IMR-90 (cell line): ENCODE data around the gene ARSD. TPM values are rescaled to one million over a fixed set of nuclear protein-coding genes. Genes with fewer than 3 reads are reported as not detected.

ENCODE experiments used
- ATAC-seq: fragments of 200-7000 bp; cut with Tn5 transposase; 2 replicates; pipeline ENCODE4 v1.9.1; 2020; ENCODE audit warnings: low read depth, mild to moderate bottlenecking, moderate library complexity
- BruUV-seq: library from RNA; stranded (reverse); fragments of 400-500 nt; replicated peaks from 2 replicates; lab custom pipeline; 2021; lab: Mats Ljungman, UMichigan
- CTCF ChIA-PET: fragments of 300-600 bp; formaldehyde crosslinking; extraction: SDS; loops from one replicate; lab custom pipeline; 2021; ENCODE audit warnings: antibody characterized with exemption; lab: Yijun Ruan, JAX
- POLR2A ChIA-PET: fragments of 300-600 bp; sonication (Branson Sonifier 250); formaldehyde crosslinking; loops from one replicate; lab custom pipeline; 2022; ENCODE audit warnings: antibody characterized with exemption; ENCODE audit not compliant: unreplicated experiment; lab: Charles Lee
- DNase-seq: peaks from one replicate; pipeline ENCODE4 v3.0.0; 2013
- H2AFZ ChIP-seq: replicated peaks from 2 replicates; pipeline ENCODE3; 2013; ENCODE audit warnings: low read length, mild to moderate bottlenecking; ENCODE audit not compliant: poor library complexity
- H2AK5ac ChIP-seq: 2 replicates; pipeline ENCODE4 v1.6.1; 2013; ENCODE audit warnings: low read depth, low read length, inconsistent platforms
- H2AK9ac ChIP-seq: replicated peaks from 2 replicates; pipeline ENCODE3; 2013; ENCODE audit warnings: mild to moderate bottlenecking, low read depth, low read length, moderate library complexity; ENCODE audit not compliant: poor library complexity
- H2BK120ac ChIP-seq: 2 replicates; pipeline ENCODE4 v1.6.1; 2013; ENCODE audit warnings: low read depth, low read length, inconsistent platforms
- H2BK15ac ChIP-seq: 3 replicates; pipeline ENCODE4 v1.6.1; 2013; ENCODE audit warnings: low read depth, low read length, inconsistent platforms
- H2BK20ac ChIP-seq: 2 replicates; pipeline ENCODE4 v1.6.1; 2013; ENCODE audit warnings: low read depth, mild to moderate bottlenecking, inconsistent platforms, low read length, moderate library complexity
- H2BK5ac ChIP-seq: 2 replicates; pipeline ENCODE4 v1.6.1; 2013; ENCODE audit warnings: mild to moderate bottlenecking, low read depth, low read length, inconsistent platforms; ENCODE audit not compliant: poor library complexity, severe bottlenecking
- H3K14ac ChIP-seq: replicated peaks from 2 replicates; pipeline ENCODE4 v1.6.1; 2013; ENCODE audit warnings: low read depth, low read length, inconsistent platforms
- H3K18ac ChIP-seq: 2 replicates; pipeline ENCODE4 v1.6.1; 2013; ENCODE audit warnings: low read depth, low read length, control low read depth
- H3K23ac ChIP-seq: 2 replicates; pipeline ENCODE4 v1.6.1; 2013; ENCODE audit warnings: low read depth, low read length, inconsistent platforms
- H3K27ac ChIP-seq: 2 replicates; pipeline ENCODE4 v1.5.1; 2013; ENCODE audit warnings: mild to moderate bottlenecking, control low read depth, low read length; ENCODE audit not compliant: insufficient read depth
- H3K27me3 ChIP-seq: 2 replicates; pipeline ENCODE4 v1.6.1; 2013; ENCODE audit warnings: low read length; ENCODE audit not compliant: control insufficient read depth, insufficient read depth
- H3K36me3 ChIP-seq: 2 replicates; pipeline ENCODE4 v1.6.1; 2013; ENCODE audit warnings: low read length, mixed read lengths; ENCODE audit not compliant: control insufficient read depth, insufficient read depth
- H3K4ac ChIP-seq: 2 replicates; pipeline ENCODE4 v1.6.1; 2013; ENCODE audit warnings: low read depth, low read length, inconsistent platforms
- H3K4me1 ChIP-seq: 2 replicates; pipeline ENCODE4 v1.6.1; 2013; ENCODE audit warnings: low read length, mixed read lengths; ENCODE audit not compliant: control insufficient read depth, insufficient read depth
- H3K4me2 ChIP-seq: 2 replicates; pipeline ENCODE4 v1.6.1; 2013; ENCODE audit warnings: low read depth, mild to moderate bottlenecking, control low read depth, low read length, moderate library complexity
- H3K4me3 ChIP-seq: 2 replicates; pipeline ENCODE4 v1.5.1; 2013; ENCODE audit warnings: low read depth, mild to moderate bottlenecking, control low read depth, low read length, moderate library complexity; ENCODE audit not compliant: insufficient read depth
- H3K56ac ChIP-seq: 2 replicates; pipeline ENCODE4 v1.6.1; 2013; ENCODE audit warnings: low read length, inconsistent platforms; ENCODE audit not compliant: insufficient read depth; ENCODE audit errors: extremely low read depth
- H3K79me1 ChIP-seq, 2 experiments: 2 replicates each; pipeline ENCODE4 v1.6.1; 2013; ENCODE audit warnings: low read length in 2 of 2, inconsistent platforms in 1 of 2, low read depth in 1 of 2
- H3K9ac ChIP-seq: 2 replicates; pipeline ENCODE4 v1.6.1; 2013; ENCODE audit warnings: low read depth, low read length, control low read depth
- H3K9me1 ChIP-seq: 2 replicates; pipeline ENCODE4 v1.6.1; 2013; ENCODE audit warnings: low read length, inconsistent platforms; ENCODE audit not compliant: insufficient read depth
- H3K9me3 ChIP-seq: 2 replicates; pipeline ENCODE4 v1.6.1; 2013; ENCODE audit warnings: low read length; ENCODE audit not compliant: control insufficient read depth, insufficient read depth
- H4K20me1 ChIP-seq: 2 replicates; pipeline ENCODE4 v1.6.1; 2013; ENCODE audit warnings: low read length, inconsistent platforms; ENCODE audit not compliant: insufficient read depth
- H4K5ac ChIP-seq: 2 replicates; pipeline ENCODE4 v1.6.1; 2013; ENCODE audit warnings: mild to moderate bottlenecking, low read depth, low read length, control low read depth
- H4K8ac ChIP-seq, 2 experiments: 2 replicates each; pipeline ENCODE4 v1.6.1; 2013; ENCODE audit warnings: low read depth in 2 of 2, low read length in 2 of 2, control low read depth in 1 of 2, inconsistent platforms in 1 of 2
- H4K91ac ChIP-seq: 2 replicates; pipeline ENCODE4 v1.6.1; 2013; ENCODE audit warnings: low read depth, low read length, inconsistent platforms; ENCODE audit not compliant: insufficient read depth
- CEBPB ChIP-seq: IDR thresholded peaks from 2 replicates; pipeline ENCODE4 v1.6.1; 2012; ENCODE audit warnings: low read depth, low read length, improper control_type of control experiment
- MAFK ChIP-seq: IDR thresholded peaks from 2 replicates; pipeline ENCODE4 v1.6.1; 2012; ENCODE audit warnings: low read depth, low read length, improper control_type of control experiment
- MAZ ChIP-seq: IDR thresholded peaks from 2 replicates; pipeline ENCODE4 v1.6.1; 2012; ENCODE audit warnings: low read depth, mild to moderate bottlenecking, low read length, improper control_type of control experiment, moderate library complexity, borderline replicate concordance
- MXI1 ChIP-seq: IDR thresholded peaks from 2 replicates; pipeline ENCODE4 v1.6.1; 2012; ENCODE audit warnings: low read depth, mild to moderate bottlenecking, low read length, moderate library complexity, borderline replicate concordance
- RAD21 ChIP-seq: IDR thresholded peaks from 2 replicates; pipeline ENCODE4 v1.6.1; 2012; ENCODE audit warnings: low read length, improper control_type of control experiment
- RCOR1 ChIP-seq: IDR thresholded peaks from 2 replicates; pipeline ENCODE4 v1.6.1; 2012; ENCODE audit warnings: mild to moderate bottlenecking, low read length, improper control_type of control experiment; ENCODE audit not compliant: insufficient replicate concordance
- RFX5 ChIP-seq: IDR thresholded peaks from 2 replicates; pipeline ENCODE4 v1.8.0; 2012; ENCODE audit warnings: low read depth, mild to moderate bottlenecking, low read length, moderate library complexity
- SMC3 ChIP-seq: fragments of 150-350 bp; IDR thresholded peaks from 2 replicates; pipeline ENCODE4 v1.6.1; 2016; ENCODE audit warnings: low read depth, mild to moderate bottlenecking, antibody characterized with exemption, low read length, moderate library complexity
- WGBS, 2 experiments: methylation state at CpG; one replicate each; pipeline versions ENCODE4 v1.1.5 to v1.1.7; 2013; ENCODE audit warnings: missing lambda C conversion rate in 2 of 2; ENCODE audit not compliant: insufficient read length in 1 of 2; ENCODE audit errors: extremely low coverage in 2 of 2; 5-methylcytosine and 5-hydroxymethylcytosine counted together
- dilution Hi-C: fragments of 300-500 bp; cut with HindIII; formaldehyde crosslinking; loops from one replicate; pipeline ENCODE4 v1.14.3; 2018; ENCODE audit warnings: low sequenced_read_pairs; ENCODE audit not compliant: unreplicated experiment
- in situ Hi-C: fragments of 300-500 bp; cut with MboI; formaldehyde crosslinking; loops from 3 replicates; pipeline ENCODE4 v1.14.3; 2019; ENCODE audit warnings: low sequenced_read_pairs, inconsistent platforms, mixed read lengths
- intact Hi-C: fragments of 100-400 bp; cut with micrococcal nuclease; formaldehyde crosslinking; loops from 2 replicates; pipeline ENCODE4 v1.10.0; 2022
- polyA plus RNA-seq, 3 experiments: library from polyadenylated mRNA; depleted of rRNA; stranded (reverse); fragments of >200 nt; gene quantifications; 2 replicates each; pipeline ENCODE4 v1.2.3, GENCODE V29; 2012; ENCODE audit warnings: low replicate concordance in 1 of 3
- total RNA-seq: library from RNA; depleted of rRNA; stranded (reverse); fragments of >200 nt; gene quantifications from 2 replicates; pipeline ENCODE4 v1.2.3, GENCODE V29; 2012
- TF ChIP-seq, protein P1 (sequence below): fragments of 150-350 bp; IDR thresholded peaks from 2 replicates; pipeline ENCODE4 v1.6.1; 2016; ENCODE audit warnings: low read depth, mild to moderate bottlenecking, low read length, moderate library complexity, borderline replicate concordance
- TF ChIP-seq, protein P2 (sequence below): conservative IDR thresholded peaks from 2 replicates; pipeline ENCODE4 v1.5.1; 2012; ENCODE audit warnings: mild to moderate bottlenecking, low read depth, low read length, improper control_type of control experiment

ARSD gene
- total and polyA plus RNA-seq, 2 of the 4 experiments (the other 2 are of a cell fraction), result 5.1 to 6.3 TPM

DNA sequence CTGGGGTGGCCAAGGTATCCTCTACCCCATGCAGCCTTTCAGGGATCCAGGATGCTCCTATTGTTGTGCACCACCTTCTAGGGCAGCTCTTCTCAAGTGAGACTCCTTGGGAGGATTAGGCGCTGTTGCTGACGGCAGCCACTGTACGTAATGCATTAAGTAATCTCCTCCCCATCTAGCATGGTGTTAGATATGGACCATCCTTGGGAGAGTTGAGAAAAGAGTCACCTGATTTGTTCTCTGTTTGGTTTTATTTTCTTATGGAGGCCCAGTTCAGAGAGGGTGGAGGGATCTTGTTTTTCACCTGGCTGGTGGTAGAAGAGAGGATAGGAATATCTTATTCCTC, 54.0 kb downstream of the ARSD start:
- Histone ChIP-seq H4K91ac (no peak overlapping the region), H3K9me1 (no peaks in the 10 kb centered on the region), H2BK15ac (no peak overlapping the region), H2AK9ac (no peak overlapping the region), H4K20me1 (no peaks in the 10 kb centered on the region), H3K4me3 (no peak overlapping the region), H3K4me2 (no peak overlapping the region), H2BK5ac (no peak overlapping the region), H3K27ac (no peak overlapping the region), H3K56ac (no peak overlapping the region), H3K9me3 (no peaks in the 10 kb centered on the region; the same call in 1 of the 2 replicates), H4K5ac (no peak overlapping the region), H3K4ac (no peak overlapping the region), H2AK5ac (no peak overlapping the region), H2AFZ (no peak overlapping the region), H3K9ac (no peak overlapping the region), H2BK20ac (no peak overlapping the region), H3K23ac (no peak overlapping the region), H3K27me3 (no peaks in the 10 kb centered on the region), H3K14ac (no peak overlapping the region), H3K36me3 (peaks cover 1% of the 10 kb centered on the region; the same call in 1 of the 2 replicates), H4K8ac (no peak overlapping the region), H2BK120ac (no peak overlapping the region), H3K79me1 (no peaks in the 10 kb centered on the region), H3K4me1 (no peaks in the 10 kb centered on the region), H3K18ac (no peak overlapping the region)
- BruUV-seq, result no TSS peak
- dilution Hi-C loops (no loop called here), in situ Hi-C loops (loop anchor here (25.0 kb wide), 1 partner anchor 762 kb away; no protein-coding TSS in a partner anchor), intact Hi-C loops (no loop called here)
- no peak for ATAC-seq
- CTCF ChIA-PET, result interaction anchor here (1.6 kb wide), 1 partner anchor 20 kb away, joined by 4 read pairs; no protein-coding TSS in a partner anchor
- TF ChIP-seq SMC3, result no peak
- TF ChIP-seq, protein P1, sequence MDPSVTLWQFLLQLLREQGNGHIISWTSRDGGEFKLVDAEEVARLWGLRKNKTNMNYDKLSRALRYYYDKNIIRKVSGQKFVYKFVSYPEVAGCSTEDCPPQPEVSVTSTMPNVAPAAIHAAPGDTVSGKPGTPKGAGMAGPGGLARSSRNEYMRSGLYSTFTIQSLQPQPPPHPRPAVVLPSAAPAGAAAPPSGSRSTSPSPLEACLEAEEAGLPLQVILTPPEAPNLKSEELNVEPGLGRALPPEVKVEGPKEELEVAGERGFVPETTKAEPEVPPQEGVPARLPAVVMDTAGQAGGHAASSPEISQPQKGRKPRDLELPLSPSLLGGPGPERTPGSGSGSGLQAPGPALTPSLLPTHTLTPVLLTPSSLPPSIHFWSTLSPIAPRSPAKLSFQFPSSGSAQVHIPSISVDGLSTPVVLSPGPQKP, result no peak
- TF ChIP-seq RCOR1, result no peak
- TF ChIP-seq MXI1, result no peak
- TF ChIP-seq MAFK, result no peak
- TF ChIP-seq, protein P2, sequence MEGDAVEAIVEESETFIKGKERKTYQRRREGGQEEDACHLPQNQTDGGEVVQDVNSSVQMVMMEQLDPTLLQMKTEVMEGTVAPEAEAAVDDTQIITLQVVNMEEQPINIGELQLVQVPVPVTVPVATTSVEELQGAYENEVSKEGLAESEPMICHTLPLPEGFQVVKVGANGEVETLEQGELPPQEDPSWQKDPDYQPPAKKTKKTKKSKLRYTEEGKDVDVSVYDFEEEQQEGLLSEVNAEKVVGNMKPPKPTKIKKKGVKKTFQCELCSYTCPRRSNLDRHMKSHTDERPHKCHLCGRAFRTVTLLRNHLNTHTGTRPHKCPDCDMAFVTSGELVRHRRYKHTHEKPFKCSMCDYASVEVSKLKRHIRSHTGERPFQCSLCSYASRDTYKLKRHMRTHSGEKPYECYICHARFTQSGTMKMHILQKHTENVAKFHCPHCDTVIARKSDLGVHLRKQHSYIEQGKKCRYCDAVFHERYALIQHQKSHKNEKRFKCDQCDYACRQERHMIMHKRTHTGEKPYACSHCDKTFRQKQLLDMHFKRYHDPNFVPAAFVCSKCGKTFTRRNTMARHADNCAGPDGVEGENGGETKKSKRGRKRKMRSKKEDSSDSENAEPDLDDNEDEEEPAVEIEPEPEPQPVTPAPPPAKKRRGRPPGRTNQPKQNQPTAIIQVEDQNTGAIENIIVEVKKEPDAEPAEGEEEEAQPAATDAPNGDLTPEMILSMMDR, result no peak
- no peak for TF ChIP-seq CEBPB
- TF ChIP-seq RAD21, result no peak
- no peak for TF ChIP-seq RFX5
- no peak for TF ChIP-seq MAZ
- no peak for DNase-seq
- POLR2A ChIA-PET, result no interaction called here
- WGBS, 2 experiments, result no CpG with 5 or more reads among the region's 3 CpGs
